Right ventricle myocardium inferior (tissue), 1 donor: ENCODE data around the gene ROBO3. TPM values are rescaled to one million over a fixed set of nuclear protein-coding genes. Genes with fewer than 3 reads are reported as not detected.
A peak's percentile ranks its signal among the peaks of the same experiment; 100 is the strongest.

Experiments used
- ATAC-seq: fragments of 200-7000 bp; cut with Tn5 transposase; one replicate; pipeline ENCODE4 v1.9.1; 2020; ENCODE audit warnings: mild to moderate bottlenecking, moderate library complexity
- DNase-seq: peaks from one replicate; pipeline ENCODE4 v3.0.0; 2021; ENCODE audit errors: missing footprints
- intact Hi-C: fragments of 100-400 bp; cut with DNase I; formaldehyde crosslinking; loops from one replicate; pipeline ENCODE4 v1.11.0; 2022
- long read RNA-seq: library from polyadenylated mRNA; unstranded; transcript quantifications from one replicate; pipeline ENCODE4 v2.0.0, GENCODE V29; 2021
- total RNA-seq: library from RNA; stranded (reverse); fragmentation: NEBNext Ultra II Directional; extraction: Animal tissue kit (Norgen Biotek cat#: 25700); gene quantifications from one replicate; pipeline ENCODE4 v1.2.1, GENCODE V29; 2021
- donor health status: DM: no; HTN: yes; CAD: no; lungs with severe emphysema.

Gene ROBO3, protein sequence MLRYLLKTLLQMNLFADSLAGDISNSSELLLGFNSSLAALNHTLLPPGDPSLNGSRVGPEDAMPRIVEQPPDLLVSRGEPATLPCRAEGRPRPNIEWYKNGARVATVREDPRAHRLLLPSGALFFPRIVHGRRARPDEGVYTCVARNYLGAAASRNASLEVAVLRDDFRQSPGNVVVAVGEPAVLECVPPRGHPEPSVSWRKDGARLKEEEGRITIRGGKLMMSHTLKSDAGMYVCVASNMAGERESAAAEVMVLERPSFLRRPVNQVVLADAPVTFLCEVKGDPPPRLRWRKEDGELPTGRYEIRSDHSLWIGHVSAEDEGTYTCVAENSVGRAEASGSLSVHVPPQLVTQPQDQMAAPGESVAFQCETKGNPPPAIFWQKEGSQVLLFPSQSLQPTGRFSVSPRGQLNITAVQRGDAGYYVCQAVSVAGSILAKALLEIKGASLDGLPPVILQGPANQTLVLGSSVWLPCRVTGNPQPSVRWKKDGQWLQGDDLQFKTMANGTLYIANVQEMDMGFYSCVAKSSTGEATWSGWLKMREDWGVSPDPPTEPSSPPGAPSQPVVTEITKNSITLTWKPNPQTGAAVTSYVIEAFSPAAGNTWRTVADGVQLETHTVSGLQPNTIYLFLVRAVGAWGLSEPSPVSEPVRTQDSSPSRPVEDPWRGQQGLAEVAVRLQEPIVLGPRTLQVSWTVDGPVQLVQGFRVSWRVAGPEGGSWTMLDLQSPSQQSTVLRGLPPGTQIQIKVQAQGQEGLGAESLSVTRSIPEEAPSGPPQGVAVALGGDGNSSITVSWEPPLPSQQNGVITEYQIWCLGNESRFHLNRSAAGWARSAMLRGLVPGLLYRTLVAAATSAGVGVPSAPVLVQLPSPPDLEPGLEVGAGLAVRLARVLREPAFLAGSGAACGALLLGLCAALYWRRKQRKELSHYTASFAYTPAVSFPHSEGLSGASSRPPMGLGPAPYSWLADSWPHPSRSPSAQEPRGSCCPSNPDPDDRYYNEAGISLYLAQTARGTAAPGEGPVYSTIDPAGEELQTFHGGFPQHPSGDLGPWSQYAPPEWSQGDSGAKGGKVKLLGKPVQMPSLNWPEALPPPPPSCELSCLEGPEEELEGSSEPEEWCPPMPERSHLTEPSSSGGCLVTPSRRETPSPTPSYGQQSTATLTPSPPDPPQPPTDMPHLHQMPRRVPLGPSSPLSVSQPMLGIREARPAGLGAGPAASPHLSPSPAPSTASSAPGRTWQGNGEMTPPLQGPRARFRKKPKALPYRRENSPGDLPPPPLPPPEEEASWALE (N-terminal part only)
- 4.6 TPM for total RNA-seq
- long read RNA-seq, partial matches to known transcripts: 0 of 1 reads
- long read RNA-seq, other reads (novel, unspliced or antisense): 1 of 1 reads

GRCh38 chr11:124865181-124865901 lies at the start of gene ROBO3:
Gene ROBO3 (plus strand): TSS chr11:124865432. CDS start chr11:124865578, 146 bp downstream.
- ATAC-seq: no peak
- intact Hi-C loops: no loop called here
- no peak for DNase-seq

DNA sequence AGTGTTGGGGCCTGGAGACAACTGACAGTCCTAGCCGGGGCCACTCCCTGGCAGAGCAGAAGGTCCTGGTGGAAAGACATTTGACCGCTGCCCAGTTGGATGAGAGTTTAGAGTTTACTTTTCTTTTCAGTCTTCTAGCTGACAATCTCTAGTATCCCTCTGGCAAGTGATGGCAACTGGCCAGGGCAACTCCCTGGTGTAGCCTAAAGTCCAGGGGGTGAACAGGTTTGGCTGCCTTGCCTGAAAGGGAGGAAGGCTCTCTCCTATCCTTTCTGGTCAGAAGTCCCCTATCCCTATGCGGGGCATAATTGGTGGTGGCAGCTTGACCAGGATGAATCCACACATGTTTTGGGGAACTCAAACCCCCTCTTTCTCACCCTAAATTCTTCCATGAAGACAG lies 48.2 kb upstream of the ROBO3 start:
- DNase-seq: no peak
- intact Hi-C loops: no loop called here
- ATAC-seq: no peak

- intact Hi-C loops: no loop called here
- ATAC-seq (no peak), DNase-seq (no peak)
These were observed 43.1 kb upstream of the ROBO3 start for GRCh38 chr11:124821995-124822730.

GRCh38 chr11:124823512-124824376 lies 41.5 kb upstream of the ROBO3 start:
- no peak for ATAC-seq
- DNase-seq: no peak
- intact Hi-C loops: no loop called here

GRCh38 chr11:124825876-124826275 lies 39.4 kb upstream of the ROBO3 start:
- intact Hi-C loops: no loop called here
- ATAC-seq (no peak), DNase-seq (no peak)

DNA sequence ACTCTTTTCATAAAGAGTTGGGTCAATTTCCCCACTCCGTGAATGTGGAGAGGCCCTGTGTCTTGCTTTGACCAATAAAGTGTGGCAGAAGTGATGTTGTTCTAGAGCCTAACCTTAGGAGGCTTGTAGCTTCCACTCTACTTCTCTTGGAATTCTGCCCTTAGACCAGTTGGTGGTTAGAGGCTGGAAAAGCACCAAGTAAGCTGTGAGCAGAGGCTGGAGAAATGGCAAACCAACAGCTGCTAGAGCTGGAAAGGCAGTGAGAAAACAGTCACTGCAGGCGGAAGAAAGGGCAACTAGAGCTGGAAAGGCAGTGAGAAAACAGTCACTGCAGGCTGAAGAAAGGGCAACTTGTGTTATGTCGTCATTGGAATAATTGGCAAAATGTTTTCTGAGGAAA lies 35.2 kb upstream of the ROBO3 start:
- intact Hi-C loops: loop anchor here (10.0 kb wide), 1 partner anchor 65 kb away; the partner anchor contains the start of gene ESAM

GRCh38 chr11:124830749-124831148 lies 34.5 kb upstream of the ROBO3 start:
- intact Hi-C loops: loop anchor here (10.0 kb wide), 1 partner anchor 66 kb away; the partner anchor contains the start of gene ESAM
- DNase-seq (no peak), ATAC-seq (no peak)

More for the DNA sequence above, 35.2 kb upstream of the ROBO3 start:
- DNase-seq: no peak
- no peak for ATAC-seq

- DNase-seq (no peak), ATAC-seq (no peak)
- intact Hi-C loops: loop anchor here (10.0 kb wide), 1 partner anchor 67 kb away; the partner anchor contains the start of gene ESAM
These were observed 33.3 kb upstream of the ROBO3 start for GRCh38 chr11:124831897-124832296.

- ATAC-seq: no peak
- intact Hi-C loops: loop anchor here (10.0 kb wide), 1 partner anchor 68 kb away; the partner anchor contains the start of gene ESAM
- no peak for DNase-seq
These were observed 32.7 kb upstream of the ROBO3 start for GRCh38 chr11:124832571-124832970.

DNA sequence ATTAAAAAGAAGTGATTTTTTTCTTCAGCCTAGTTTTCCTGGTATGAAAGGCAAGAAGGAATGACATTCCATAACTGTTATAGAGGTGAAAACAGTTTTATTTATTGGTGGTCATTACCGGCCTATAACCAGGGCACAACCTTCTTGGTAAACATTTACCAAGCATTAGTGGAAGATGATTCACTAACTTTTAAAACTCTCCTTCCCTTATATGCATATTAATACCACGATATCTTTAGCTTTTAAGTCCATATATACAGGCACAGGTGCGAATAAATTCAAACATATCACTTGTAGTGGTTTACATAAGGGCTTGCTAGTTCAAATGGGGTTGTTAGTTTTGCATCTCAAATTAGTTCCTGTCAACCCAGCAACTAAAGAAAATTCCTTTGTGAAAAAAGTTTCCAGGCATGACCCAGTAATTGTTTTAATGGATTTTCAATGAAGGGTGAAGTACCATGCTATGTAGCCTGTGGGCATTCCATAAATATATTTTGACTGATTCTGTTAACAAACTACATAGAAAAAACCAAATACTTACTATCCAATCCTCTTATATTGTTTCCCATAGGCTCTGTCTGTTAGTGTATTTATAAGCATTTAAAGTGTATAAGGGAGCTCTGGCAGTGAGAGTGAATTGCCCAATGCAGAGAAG lies 30.6 kb upstream of the ROBO3 start:
- DNase-seq: no peak
- intact Hi-C loops: loop anchor here (10.0 kb wide), 1 partner anchor 70 kb away; the partner anchor contains the start of gene ESAM
- no peak for ATAC-seq

DNA sequence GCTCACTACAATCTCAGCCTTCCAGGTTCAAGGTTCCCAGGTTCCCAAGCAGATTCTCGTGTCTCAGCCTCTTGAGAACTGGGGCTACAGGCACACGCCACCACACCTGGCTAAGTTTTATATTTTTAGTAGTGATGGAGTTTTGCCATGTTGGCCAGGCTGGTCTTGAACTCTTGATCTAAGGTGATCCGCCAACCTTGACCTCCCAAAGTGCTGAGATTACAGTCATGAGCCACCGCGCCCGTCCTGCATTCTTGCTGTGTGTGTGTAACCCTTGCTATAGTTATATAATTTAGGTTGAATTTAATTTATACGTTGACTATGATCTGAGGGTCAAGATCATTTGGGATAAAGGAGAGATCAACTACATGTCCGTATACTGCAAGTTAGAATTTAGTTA lies 29.3 kb upstream of the ROBO3 start:
- DNase-seq (no peak), ATAC-seq (no peak)
- intact Hi-C loops: loop anchor here (10.0 kb wide), 1 partner anchor 71 kb away; the partner anchor contains the start of gene ESAM

DNA sequence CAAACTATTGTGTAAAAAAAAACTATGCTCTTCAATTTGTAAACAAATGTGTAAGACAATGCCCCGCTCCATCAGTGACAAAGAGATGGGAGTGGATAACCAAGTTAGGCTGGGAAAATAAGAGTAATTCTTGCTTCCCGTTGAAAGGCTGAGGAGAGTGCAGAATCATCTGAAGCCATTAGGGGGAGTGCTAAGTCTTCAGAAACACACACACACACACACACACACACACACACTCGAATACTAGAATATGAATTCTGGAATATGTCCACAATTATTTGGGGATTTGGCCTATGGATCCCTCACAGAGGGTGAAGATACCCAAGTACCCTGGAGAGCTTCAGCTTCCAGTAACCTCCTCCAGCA lies 27.8 kb upstream of the ROBO3 start:
- DNase-seq (no peak), ATAC-seq (peak; percentile 66)
- intact Hi-C loops: loop anchor here (1.0 to 10.0 kb wide), 3 partner anchors 73 to 193 kb away; partner anchors contain the start of gene ESAM

GRCh38 chr11:124838805-124839127 lies 26.5 kb upstream of the ROBO3 start:
- DNase-seq (no peak), ATAC-seq (no peak)
- intact Hi-C loops: loop anchor here (10.0 kb wide), 1 partner anchor 74 kb away; the partner anchor contains the start of gene ESAM

- intact Hi-C loops: loop anchor here (10.0 kb wide), 1 partner anchor 75 kb away; the partner anchor contains the start of gene ESAM
- DNase-seq: no peak
- no peak for ATAC-seq
These were observed 25.9 kb upstream of the ROBO3 start for GRCh38 chr11:124839128-124839971.
